Measurements from ENCODE around the gene PNKD.
A peak's percentile ranks its signal among the peaks of the same experiment; 100 is the strongest.

PNKD gene

DNA sequence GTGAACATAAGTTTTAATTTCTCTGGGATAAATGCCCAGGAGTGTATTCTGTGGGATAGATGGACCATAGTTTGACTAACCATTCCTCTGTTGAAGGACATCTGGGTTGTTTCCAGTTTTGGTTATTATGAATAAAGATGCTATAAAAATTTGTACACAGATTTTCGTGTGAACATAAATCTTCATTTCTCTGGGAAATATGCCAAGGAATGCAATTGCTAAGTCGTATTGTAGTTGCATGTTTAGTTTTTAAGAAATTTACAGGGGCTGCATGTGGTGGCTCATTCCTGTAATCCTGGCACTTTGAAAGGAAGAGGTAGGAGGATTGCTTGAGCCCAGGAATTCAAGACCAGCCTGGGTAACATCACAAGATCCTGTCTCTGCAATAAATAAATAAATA lies 104.9 kb downstream of the PNKD start:
- no peak for DNase-seq (ENCODE audit: low spot score)

DNA sequence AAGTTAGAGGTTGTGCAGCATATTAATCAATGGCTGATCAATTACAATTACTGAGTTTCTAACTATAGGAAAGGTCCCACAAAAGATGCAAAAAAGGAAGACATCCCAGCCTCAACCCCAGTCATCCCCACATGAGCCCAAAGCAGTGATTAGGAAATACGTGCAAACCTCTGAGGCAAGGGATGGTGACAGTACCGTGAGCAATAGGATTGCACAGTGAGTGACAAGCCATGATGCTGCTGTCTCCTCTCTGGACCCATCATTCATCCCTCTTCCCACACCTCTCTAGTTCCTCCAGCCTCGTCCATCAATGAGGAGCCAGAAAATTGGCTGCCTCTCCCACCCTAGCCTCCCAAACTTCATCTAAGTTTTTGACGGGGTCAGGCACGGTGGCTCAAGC lies 107.7 kb downstream of the PNKD start:
- no peak for DNase-seq (ENCODE audit: low spot score)

DNA sequence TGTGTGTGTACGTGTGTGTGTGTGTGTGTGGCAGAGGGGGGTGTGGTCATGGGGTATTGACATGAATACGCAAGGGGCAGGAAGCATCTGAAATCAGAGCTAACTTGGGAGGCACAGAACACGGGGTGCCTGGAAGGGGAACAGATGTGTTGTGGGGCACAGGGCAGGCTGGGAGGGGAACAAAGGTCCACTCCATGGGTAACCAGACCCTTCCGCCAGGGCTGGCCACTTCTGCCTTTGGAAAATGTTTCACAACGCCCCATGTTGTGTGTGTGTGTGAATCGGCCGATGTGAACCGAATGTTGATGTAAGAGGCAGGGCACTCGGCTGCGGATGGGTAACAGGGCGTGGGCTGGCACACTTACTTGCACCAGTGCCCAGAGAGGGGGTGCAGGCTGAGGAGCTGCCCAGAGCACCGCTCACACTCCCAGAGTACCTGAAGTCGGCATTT lies 111.6 kb downstream of the PNKD start, which contains the start of gene SLC11A1:
SLC11A1 (plus strand) TSS at position 358 of the 451 bp plus-strand sequence. CDS start 96 bp downstream, outside the sequence.
- DNase-seq (ENCODE audit: low spot score) = no peak

DNA sequence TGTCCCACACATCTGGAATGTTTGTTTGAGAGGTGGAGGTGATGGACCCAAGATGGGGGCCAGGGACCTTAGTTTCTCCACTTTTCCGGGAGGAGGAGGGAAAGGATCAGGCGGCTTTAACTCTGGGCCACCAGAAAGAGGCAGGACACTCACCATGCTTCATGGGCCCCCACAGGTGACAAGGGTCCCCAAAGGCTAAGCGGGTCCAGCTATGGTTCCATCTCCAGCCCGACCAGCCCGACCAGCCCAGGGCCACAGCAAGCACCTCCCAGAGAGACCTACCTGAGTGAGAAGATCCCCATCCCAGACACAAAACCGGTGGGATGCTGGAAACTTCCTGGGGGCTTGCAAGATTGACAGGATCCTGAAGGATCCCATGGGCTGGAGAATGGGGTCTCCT lies 112.5 kb downstream of the PNKD start:
- no peak for DNase-seq (ENCODE audit: low spot score)

DNA sequence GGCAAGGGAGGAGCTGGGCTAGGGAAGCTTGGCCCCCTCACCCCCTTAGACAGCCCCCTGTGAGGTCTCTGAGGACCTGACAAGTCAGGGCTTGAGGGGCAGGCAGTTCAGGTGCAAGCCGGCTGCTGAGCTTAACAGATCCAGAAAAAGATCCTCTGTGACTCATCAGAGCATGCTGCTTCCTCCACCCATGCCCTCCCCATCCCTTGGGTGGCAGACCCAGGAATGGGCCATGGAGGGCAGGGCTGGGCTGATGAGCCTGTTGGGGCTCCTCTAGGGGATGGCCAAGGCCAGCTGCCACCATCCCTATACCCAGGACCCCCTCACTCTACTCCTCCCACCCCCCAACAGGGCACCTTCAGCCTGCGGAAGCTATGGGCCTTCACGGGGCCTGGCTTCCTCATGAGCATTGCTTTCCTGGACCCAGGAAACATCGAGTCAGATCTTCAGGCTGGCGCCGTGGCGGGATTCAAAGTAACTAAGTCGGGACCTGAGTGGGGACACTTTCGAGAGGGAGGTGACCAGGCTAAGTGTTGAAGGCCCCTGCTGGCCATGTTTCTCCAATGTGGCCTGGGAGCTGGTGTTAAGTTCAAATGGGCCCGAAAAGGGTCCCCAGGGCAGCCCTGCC lies 113.7 kb downstream of the PNKD start:
- DNase-seq (ENCODE audit: low spot score) = no peak

DNA sequence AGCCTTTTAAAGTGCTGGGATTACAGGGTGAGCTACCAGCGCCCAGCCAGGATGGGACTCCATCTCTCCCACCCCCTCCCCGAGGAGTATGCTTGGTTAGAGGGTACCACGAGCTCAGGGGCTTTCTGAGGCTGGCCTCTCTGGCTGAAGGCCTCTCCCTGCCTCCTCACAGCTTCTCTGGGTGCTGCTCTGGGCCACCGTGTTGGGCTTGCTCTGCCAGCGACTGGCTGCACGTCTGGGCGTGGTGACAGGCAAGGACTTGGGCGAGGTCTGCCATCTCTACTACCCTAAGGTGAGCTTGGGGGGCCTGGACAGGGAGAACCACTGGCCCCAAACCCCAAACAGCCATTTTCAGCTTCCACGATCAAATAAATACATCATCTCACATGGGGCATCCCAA lies 114.7 kb downstream of the PNKD start:
- no peak for DNase-seq (ENCODE audit: low spot score)

DNA sequence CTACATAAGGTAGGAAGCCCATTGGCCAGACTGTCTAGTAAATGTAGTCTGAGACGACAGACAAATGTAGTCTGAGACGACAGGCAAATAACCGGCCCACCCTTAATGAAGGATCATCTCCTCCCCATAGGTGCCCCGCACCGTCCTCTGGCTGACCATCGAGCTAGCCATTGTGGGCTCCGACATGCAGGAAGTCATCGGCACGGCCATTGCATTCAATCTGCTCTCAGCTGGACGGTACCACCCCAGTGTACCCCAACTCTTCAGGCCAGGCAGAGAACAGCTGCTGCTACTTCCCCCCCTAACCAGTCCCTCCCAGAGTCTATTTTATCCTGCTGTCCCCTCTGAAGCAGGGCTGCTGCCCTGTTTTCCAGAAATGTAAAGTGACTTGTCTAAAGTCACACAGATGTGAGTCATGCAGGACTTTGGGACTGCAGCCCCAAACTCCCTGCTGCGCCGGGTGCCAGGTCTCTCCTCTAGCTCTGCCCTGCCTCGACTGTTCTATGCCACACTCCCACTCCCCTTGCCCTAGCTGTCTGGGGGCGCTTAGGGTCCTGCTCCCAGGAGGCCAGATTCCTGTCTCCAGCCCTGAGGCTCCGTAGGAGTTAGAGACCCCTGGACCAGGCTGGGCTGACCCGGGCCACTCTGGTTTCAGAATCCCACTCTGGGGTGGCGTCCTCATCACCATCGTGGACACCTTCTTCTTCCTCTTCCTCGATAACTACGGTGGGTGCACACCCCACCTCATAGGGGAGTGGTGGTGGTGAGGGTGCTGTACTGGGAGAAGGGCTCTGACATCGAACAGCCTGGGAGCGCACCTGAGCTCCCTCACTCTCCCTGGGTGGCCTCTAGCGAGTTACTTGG lies 116.4 kb downstream of the PNKD start:
- DNase-seq (ENCODE audit: low spot score) = no peak

DNA sequence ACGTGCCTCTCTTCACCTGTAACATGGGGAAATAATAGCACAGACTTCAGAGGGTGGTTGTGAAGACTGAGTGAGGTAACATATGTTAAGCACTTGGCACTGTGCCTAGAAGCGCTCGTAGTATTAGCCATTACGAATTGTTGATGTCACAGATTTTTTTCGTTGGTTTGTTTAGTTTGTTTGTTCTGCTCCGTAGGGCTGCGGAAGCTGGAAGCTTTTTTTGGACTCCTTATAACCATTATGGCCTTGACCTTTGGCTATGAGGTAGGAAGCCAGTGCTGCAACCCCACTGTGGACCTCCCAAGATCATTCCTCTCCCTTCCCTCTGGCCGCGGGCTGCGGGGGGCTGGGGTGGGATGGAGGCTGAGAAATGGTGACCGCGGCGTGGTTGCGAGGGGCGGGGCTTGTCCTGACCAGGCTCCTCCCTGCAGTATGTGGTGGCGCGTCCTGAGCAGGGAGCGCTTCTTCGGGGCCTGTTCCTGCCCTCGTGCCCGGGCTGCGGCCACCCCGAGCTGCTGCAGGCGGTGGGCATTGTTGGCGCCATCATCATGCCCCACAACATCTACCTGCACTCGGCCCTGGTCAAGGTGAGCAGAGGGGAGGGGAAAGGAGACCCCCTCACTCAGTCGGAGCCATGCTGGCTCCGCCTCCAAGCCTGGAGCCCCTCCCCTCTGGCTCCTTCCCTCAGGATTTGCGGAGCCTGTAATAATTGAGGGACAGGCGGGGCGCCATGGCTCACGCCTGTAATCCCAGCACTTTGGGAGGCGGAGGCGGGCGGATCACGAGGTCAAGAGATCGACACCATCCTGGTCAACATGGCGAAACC lies 117.3 kb downstream of the PNKD start:
- peak; percentile 18 for DNase-seq (ENCODE audit: low spot score)

DNA sequence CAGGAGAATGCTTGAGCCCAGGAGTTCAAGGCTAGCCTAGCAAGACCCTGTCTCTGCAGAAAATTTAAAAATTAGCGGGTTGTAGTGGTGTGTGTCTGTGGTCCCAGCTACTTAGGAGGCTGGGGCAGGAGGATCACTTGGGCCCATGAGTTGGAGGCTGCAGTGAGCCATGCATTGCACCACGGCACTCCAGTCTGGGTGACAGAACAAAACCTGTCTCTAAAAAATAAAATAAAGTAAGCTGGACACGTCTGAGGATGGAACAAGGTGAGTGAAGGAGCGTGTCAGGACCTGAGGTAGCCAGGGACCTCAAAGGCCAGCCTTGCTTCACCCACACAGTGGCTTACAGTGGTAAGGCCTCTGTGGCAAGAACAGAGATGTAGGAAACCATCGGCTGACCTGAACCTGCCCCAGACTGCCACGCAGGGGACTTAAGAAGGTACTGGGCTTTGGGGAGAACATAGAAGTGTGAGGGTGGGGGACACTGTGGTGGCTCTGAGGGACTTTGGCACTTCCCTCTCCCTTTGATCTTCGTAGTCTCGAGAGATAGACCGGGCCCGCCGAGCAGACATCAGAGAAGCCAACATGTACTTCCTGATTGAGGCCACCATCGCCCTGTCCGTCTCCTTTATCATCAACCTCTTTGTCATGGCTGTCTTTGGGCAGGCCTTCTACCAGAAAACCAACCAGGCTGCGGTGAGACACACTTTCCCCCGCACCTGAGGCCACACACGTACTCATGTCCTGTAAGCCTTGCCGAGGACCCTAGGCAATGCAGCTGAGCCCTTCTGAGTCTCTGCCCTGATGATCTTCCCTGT lies 119.2 kb downstream of the PNKD start:
- no peak for DNase-seq (ENCODE audit: low spot score)

DNA sequence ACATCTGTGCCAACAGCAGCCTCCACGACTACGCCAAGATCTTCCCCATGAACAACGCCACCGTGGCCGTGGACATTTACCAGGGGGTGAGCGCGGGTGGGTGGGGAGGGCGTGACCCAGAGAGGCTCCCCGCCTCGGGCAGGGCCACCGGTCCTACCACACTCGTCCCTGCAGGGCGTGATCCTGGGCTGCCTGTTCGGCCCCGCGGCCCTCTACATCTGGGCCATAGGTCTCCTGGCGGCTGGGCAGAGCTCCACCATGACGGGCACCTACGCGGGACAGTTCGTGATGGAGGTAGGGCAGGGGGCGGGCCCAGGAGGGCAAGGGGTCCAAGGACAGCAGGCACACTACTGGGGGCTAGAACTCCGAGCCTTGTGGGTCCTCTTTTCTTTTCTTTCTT lies 120.9 kb downstream of the PNKD start:
- no peak for DNase-seq (ENCODE audit: low spot score)

DNA sequence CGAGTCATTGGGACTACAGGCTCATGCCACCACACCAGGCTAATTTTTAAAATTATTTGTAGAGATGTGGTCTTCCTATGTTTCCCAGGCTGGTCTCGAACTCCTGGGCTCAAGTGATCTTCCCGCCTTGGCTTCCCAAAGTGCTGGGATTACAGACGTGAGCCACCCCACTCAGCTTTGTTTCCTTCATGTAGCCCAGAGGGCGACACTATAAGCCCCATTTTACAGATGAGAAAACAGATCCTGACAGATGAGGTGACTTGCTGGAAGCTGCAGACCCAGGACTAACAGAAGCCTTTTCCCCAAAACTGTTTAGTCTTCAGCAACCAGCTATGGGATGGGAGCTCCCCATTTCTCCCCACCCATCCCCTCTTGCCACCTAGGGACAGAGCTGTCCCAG lies 122.1 kb downstream of the PNKD start:
- no peak for DNase-seq (ENCODE audit: low spot score)

DNA sequence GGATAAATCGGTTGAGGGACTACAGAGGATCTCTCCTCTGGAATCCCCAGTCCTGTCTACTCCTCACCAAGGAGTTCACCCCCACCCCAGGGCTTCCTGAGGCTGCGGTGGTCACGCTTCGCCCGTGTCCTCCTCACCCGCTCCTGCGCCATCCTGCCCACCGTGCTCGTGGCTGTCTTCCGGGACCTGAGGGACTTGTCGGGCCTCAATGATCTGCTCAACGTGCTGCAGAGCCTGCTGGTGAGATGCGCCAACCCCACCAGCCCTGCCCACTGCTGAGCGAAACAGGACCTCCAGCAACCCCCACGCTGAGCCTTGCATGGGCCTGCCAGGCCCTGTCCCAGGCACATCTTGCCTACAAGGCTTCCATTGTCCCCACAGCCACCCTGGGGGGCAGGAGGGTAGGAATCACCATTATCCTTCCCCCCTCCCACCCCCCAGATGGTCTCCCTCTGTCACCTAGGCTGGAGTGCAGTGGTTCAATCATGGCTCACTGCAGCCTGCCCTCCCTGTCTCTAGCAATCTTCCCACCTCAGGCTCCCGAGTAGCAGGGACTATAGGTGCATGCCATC lies 122.7 kb downstream of the PNKD start:
- no peak for DNase-seq (ENCODE audit: low spot score)

DNA sequence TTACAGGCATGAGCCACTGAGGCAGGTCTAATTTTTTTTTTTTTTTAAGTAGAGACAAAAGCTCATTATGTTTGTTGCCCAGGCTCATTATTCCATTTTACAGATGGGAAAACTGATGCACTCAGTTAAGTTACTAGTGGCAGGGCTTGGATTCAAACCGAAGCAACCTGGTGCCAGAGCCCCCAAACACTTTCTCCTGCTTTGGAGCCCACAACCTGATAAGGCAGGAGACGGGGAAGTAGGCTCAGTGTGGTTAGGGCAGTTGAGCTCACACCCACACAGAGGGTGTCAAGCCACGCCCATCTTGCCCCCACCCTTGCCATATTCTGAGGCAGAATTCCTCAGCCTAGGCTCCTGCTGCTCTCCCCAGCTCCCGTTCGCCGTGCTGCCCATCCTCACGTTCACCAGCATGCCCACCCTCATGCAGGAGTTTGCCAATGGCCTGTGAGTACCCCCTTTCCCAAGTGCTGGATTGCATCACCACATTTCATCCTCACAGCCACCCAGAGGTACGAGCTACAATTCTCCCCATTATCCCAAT lies 123.5 kb downstream of the PNKD start:
- DNase-seq (ENCODE audit: low spot score) = peak; percentile 69

DNA sequence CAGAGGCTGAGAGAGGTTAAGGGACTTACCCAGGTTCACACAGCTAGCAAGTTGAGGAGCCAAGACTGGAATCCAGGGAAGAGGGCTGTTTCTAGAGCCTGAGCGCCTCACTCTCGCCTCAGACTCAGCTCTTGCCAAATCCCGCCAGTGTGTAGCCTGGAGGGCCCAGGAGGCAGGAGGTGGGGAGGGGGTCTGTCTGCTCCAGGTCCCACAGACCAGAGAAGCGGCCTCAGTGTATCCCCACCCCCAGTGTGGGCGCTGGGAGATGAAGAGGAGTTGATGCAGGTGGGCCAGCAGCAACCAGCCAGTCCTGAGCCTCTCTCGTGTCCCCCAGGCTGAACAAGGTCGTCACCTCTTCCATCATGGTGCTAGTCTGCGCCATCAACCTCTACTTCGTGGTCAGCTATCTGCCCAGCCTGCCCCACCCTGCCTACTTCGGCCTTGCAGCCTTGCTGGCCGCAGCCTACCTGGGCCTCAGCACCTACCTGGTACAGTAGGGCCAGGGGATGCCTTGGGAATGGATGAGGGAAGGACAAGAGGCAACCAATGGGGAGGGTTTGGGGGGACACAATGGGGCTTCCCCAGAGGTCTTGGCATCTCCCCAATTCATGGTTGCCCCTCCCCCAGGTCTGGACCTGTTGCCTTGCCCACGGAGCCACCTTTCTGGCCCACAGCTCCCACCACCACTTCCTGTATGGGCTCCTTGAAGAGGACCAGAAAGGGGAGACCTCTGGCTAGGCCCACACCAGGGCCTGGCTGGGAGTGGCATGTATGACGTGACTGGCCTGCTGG lies 124.2 kb downstream of the PNKD start:
- no peak for DNase-seq (ENCODE audit: low spot score)

DNA sequence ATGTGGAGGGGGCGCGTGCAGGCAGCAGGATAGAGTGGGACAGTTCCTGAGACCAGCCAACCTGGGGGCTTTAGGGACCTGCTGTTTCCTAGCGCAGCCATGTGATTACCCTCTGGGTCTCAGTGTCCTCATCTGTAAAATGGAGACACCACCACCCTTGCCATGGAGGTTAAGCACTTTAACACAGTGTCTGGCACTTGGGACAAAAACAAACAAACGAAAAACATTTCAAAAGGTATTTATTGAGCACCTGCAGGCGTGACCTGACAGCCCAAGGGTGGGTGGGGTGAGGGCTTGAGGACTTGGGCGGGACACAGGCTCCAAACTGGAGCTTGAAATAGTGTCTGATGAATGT lies 124.7 kb downstream of the PNKD start:
- no peak for DNase-seq (ENCODE audit: low spot score)

DNA sequence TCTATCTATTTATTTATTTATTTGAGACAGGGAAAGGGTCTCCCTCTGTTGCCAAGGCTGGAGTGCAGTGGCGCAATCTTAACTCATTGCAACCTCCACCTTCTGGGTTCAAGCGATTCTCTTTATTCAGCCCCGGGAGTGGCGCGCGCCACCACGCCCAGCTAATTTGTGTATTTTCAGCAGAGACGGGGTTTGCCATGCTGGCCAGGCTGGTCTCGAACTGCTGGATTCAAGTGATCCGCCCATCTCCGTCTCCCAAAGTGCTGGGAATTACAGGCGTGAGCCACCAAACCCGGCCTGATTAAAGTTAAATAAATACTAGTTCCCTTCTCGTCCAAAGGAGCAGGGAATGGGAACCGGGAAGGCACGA lies 125.1 kb downstream of the PNKD start:
- peak; percentile 41 for DNase-seq (ENCODE audit: low spot score)

DNA sequence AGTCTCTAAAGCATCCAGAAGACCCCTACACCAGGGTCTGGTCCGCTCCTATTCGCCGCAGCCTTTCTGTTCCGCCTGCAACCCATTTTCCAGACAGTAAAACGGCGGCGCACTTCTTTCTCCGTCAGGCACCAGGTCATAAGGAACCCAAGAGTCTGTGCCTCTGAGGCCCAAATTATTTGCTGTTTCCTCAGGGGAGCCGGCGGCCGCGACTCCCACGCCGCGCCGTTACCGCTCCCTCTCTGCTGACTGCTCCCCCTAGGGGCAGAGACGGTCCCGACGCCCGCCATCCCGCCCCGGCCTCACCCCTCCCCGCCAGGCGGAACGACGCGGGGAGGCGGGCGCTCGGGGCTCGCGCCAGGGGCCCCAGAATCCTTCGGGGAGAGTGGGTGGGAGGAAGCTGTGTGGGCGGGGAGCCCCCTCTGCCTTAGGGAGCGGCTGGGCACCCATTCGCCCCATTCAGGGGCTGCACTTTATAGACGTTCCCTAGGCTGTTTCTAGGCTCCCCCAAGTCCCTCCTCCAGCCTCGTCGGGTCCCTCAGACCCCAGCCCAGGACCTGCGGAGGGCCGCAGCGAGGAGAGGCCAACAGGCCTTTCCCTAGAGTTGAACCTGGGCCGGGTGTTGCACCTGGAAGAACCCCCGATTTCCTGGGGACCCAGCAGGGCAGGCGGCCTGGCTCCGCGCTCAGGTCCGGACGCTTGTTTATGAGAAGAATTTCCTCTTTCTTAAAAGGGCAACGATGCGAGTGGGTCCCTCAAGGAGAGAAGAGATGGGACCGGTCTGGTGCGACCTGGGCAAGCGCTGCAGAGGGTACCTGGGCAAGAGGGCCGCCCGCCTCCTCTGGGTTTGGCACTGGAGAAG lies 125.7 kb downstream of the PNKD start:
- peak; percentile 93 for DNase-seq (ENCODE audit: low spot score)

Measured in hematopoietic multipotent progenitor cell treated with erythropoietin and hydrocortisone succinate and interleukin-3 and kit ligand, for 15 days (in vitro differentiated cells).